GM18511 (cell line): ENCODE data around the gene SV2C.
A peak's percentile ranks its signal among the peaks of the same experiment; 100 is the strongest.

Source experiments
- ATAC-seq: cut with Tn5 transposase; IDR thresholded peaks from one replicate; pipeline ENCODE4 v1.9.1; 2021; ENCODE audit warnings: mild to moderate bottlenecking, moderate library complexity; ENCODE audit not compliant: unreplicated experiment

SV2C gene

DNA sequence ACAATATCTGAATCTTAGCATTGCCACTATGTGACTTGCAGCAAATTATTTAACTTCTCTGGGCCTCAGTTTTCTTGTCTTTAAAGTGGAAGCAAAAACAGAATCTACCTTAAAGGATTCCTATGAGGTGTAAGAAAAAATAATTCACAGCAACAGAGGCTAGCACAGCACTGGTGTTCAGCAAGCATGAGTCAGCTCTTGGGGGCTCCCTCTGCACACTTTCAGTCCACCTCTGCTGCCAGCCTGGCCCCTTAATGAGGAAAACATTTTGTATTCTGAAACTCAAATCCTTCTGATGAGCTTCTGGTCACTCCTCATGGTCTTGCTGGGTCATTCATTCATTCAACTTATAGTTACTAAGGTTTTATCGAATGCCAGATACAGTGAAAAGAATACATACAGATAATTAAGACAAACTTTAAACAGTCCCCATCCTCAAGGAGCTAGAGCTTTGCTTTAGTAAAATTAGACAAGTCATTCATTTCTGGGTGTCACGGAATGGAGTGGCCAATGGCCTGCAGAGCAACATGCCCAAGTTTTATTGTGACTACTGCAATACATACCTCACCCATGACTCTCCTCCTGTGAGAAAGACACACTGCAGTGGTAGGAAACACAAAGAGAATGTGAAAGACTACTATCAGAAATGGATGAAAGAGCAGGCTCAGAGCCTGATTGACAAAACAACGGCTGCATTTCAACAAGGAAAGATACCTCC, 293.1 kb downstream of the SV2C start:
- no peak for ATAC-seq

DNA sequence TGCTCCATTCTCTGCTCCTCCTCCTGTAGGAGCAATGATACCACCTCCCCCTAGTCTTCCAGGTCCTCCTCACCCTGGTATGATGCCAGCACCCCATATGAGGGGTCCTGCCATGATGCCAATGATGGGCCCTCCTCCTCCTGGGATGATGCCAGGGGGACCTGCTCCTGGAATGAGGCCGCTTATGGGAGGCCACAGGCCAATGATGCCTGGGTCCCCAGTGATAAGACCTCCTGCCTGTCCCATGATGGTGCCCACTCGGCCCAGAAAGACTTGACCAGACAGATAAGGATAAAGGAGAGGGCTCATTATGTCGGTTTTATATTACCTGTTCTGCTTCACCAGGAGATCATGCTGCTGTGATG, 293.7 kb downstream of the SV2C start:
- no peak for ATAC-seq

DNA sequence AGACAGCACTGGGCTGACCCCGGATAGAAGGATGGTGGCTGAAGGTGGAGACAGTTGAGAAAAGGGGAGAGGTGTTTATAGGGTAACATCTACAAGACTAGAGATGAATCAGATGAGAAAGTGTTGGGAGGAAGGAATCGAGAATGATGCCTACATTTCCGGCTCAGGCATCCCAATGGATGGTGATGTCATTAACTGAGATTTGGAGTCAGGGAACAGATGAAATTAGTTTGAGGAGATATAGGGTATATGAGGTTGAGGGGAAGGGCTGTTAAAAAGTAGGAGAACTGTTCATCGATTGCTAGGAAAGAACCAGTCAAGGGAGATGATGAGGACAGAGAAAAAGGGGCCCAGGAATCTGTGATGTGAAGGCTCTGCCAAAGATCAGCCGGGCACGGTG, 295.2 kb downstream of the SV2C start:
- ATAC-seq = no peak

DNA sequence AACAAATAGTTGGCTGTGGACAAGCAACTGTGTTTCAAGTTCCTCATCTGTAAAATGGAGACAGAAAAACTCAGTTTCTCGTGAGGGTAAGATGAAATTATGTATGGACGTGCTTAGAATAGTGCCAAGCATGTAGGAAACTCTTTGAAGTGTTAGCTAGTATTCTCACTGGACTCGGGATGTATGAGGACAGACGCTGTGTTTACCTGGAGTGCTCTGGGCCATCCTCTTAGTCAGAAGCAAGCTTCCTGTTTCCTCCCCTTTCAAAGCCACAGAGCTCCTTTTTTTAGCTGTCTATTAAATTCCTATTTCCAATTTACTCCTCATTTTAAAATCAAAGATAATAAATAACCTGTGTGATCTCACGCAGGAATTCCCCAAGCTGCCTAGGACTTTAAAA, 296.1 kb downstream of the SV2C start:
- ATAC-seq = no peak

DNA sequence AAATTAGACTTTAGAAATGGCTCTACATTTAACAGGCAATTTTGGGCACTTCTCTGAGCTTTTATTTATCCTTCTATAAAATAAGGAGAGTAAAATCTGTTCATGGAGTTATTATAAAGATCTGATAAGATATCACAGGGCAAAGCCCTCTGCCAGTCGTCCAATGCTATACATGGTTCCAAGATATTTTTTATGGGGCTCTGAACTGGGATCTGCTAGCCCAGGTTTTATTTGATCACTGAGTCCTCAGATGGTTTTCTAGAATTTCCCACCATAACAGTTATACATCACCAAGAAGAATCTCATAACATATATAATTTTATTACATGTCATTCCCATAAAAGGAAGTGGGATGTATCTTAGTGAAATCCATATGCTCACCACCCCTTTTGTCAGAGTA, 296.7 kb downstream of the SV2C start:
- no peak for ATAC-seq

DNA sequence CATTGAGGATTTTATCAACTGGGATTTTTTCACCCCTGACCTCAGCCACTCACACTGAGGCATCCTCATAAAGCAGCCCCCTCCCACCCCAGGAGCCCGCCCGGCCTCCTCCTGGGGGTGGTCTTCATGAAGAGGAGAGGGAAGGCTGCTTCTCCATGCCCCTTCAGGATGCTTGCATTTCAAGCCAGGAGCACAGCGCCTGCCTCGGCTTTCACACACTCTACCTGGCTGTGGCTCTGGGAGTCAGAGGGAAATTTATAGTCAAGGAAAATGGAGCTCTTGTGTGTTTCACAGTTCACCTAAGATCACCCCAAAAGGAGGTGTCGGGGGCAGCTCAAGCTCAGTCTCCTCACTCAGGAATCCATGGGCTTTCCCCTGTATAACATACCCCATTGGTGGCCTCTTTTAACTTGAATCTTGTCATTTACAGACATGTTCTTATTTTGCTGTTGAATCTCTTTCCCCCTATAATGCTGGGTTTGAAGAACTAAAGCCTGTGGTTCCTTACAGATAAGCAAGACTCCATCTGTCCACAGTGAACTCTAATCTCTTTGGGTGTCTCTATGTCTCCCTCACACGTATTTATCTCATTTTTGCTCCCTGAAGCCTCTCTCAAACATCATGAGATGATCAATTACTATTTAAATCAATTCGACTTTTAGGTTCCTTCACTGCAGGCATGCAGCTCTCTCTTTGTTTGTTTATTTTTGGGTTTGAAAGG, 297.3 kb downstream of the SV2C start:
- ATAC-seq = no peak

DNA sequence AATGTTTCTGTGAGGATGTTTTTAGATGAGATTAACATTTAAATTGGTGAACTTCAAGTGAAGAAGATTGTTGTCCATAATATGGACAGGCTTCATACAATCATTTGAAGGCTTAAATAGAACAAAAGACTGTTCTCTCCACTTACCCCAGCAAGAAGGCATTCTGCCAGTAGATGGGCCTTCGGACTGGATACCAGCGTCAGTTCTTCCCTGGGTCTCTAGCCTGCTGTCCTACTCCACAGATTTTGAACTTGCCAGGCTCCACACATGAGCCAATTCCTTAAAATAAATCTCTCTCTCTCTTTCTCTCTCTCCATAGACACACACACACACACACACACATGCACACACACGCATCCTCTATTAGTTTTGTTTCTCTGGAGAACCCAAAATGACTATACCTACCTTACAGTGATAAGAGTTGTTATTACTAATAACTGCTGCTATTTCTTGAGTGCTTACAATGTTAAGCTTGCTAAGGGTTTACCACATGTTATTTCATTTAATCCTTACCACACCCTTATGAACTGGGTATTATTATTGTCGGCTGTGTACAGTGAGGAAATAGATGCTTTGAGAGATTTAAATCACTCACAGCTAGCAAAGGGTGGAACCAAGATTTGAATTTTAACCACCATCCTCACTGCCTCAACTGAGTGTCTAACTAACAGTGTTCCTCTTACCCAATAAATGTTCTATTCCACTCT, 300.1 kb downstream of the SV2C start:
- ATAC-seq = no peak

DNA sequence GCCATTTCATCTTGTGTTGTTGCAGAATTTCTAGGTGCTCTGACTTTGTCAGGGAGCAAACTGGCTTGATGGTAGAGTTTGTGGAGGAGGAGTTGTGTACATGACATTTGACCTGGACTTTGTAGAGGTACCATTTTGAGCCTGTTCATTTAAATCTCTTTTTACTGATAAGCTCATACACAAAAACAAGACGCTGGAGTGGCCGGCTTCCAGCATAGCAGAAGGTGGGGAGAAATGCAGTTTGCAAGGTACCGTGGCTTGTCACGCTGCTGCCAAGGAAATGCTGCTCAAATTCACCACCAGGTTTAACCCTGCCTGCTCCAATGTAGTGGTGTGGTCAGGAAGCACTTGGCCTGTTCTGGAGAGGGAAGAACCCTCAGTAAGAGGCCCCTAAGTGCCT, 301.0 kb downstream of the SV2C start:
- ATAC-seq = no peak

DNA sequence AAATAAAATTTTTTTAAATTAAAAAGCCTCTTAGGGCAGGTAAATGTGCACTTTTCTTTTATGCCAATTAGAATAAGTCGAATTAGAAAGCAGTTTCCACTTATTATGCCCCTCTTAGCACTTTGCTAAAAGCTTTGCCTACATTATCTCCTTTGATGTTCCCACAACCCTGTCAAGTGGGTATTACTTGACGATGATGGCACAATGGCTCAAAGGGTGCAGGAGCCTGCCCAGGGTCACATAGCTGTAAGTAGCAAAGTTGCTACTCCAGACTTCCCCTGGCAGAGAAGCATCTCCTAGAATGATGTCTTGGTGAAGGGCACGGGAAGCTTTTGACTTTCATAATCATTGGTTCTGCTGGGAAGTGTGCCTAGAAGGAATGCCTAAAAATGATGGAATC, 301.5 kb downstream of the SV2C start:
- ATAC-seq = no peak

DNA sequence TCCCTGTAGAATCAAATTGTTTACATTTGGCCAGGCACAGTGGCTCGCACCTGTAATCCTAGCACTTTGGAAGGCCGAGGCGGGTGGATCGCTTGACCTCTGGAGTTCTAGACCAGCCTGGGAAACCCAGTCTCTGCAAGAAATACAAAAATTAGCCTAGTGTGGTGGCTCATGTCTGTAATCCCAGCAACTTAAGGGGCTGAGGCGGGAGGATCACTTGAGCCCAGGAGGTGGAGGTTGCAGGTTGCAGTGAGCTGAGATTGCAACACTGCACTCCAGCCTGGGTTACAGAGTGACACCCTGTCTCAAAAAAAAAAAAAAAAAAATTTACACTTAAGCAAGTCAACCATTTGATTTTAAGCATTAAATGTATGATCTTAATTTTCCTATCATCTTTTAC, 302.4 kb downstream of the SV2C start:
- ATAC-seq = no peak

DNA sequence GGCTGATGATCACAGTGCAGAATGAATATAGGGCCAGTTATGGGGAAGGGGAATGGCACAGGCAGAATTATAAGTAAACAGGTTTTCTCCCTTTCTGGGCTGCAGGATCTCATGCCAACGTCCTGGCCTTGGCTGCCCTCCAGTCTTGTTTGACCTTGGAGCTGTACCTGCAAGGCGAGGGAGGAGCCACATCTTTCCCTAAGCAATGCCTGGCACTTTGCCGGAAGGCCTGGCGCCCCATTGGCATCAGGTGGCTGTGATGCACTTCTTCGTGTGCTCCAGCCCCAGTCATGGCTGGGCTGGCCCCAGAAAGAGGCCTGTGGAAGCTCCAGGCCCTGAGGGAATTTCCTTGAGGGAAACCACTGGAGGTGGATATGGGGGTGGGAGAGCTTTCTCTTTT, 303.2 kb downstream of the SV2C start:
- no peak for ATAC-seq

DNA sequence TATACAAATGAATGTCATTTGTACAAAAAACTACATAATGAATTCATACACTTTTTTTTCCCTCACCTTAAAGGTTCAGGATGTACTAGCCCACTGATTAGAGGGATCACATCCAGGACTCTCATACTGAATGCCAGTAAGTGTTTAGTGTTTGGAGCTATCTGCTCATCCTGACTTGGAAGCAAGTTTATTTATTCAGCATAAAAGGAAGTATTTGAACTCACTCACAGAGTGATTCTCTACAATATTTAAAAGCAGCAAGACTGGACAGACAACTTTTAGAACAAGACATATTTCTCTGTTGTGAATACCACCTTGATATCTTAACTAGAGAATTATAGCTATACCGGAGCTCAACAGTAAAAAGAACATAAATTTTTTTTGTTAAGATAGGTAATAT, 305.1 kb downstream of the SV2C start:
- no peak for ATAC-seq

DNA sequence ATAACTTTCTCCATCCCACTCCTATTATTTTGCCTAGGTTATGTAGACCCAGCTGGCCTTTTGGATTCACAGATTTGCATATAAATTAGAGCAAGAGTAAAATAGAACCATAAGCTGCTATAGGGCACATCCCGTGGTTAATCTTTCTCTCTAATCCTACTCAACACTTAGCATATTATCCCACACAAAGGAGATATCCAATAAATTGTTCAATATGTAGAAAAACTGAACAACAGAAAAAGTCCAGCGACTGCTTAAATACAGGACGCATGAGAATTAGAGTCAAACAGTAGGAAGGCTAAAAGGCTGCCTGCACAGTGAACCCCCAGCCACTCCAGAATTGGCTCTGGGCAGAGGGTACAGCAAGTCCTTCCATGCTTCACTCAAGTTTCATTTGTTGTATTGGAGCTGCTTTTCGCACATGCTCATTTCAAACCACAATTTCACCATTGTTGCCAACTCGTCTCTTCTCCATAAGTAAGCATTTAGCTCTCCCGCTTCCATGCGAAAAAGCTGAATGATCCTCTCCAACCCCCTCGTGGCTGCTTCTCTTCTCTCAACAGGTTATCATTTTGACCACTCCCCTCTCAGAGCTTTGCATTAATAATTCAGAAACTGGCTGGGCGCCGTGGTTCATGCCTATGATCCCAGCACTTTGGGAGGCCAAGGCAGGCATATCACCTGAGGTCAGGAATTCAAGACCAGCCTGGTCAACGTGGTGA, 305.8 kb downstream of the SV2C start:
- ATAC-seq = no peak

DNA sequence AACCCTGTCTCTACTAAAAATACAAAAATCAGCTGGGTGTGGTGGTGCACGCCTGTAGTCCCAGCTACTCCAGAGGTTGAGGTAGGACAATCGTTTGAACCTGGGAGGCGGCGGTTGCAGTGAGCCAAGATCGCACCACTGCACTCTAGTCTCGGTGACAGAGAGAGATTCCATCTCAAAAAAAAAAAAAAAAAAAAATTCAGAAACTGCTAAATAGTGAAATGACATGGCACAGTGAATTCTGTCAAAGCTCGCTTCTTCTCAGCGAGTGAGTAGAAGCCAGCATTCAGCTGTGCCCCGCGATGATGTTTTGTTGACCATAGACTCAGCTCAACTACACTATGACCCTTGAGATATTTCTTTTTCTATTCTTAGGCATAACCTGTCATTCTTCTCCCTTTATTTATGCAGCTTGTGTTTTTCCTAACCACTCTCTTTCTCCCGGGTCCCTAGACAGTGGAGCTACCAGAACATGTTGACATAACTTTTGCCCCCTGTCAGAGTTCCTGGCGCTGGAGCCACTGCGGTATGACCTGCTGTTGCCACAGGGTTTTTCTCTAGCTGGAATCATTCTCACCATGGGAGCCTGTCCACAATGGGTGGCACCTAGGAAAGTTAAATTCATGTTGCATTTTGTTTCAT, 306.5 kb downstream of the SV2C start:
- no peak for ATAC-seq

DNA sequence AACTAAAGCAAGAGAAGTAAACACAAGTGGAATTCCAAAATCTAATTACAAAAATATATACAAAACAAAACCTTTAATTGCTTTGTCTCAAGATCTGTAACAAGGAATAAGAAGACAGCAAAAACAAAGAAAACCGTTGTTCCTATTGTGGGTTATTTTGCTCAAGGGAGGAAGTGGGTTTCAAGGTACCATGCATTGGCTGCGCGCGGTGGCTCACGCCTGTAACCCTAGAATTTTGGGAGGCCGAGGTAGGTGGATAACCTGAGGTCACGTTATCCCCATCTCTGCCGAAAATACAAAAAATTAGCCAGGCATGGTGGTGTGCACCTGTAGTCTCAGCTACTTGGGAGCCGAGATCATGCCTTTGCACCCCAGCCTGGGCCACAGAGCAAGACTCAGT, 307.8 kb downstream of the SV2C start:
- no peak for ATAC-seq

DNA sequence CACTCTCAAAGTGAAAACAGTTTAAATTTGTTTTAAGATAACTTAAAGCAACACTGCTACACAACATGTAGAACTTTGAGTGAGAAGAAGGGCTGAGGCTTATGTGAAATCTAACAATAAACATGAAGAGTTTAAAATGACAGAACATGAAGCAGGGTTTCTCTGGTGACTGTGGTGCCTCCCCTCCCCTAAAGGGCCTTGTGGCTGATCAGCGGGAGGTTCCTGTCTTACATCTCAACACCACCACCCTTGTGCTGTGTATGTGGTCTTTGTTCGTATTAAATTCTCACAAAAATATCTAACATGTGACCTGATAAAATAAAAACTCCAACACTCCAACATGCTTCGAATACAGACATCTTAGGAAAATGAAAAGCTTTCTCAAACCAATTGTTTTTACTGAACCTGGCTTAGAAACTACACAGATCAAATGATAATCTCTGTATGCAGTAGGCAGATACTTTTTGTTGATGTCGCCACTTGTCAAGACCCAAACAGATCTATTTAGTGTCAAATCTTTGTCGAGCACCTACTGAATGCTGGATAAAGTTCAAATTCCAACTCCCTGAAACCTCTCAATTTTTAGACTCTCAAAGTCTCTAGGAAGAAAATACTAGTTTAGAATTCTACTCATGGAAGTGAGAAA, 310.0 kb downstream of the SV2C start:
- ATAC-seq = no peak

DNA sequence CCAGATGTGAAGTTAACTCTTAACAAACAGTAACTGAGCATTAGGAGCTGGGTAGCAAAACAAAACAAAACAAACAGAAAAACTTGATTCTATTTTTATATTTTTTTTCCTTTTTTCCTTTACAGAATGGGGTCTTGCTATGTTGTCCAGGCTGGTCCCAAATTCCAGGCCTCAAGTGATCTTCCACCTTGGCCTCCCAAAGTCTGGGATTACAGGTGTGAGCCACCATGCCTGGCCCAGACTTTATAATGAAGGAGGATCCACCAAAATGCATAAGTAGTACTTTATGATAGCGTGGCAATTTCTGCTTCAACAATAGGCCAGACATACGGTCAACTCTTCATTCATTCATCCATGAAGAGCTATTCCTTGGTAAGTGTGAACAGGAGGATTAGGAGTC, 314.0 kb downstream of the SV2C start:
- ATAC-seq = no peak

DNA sequence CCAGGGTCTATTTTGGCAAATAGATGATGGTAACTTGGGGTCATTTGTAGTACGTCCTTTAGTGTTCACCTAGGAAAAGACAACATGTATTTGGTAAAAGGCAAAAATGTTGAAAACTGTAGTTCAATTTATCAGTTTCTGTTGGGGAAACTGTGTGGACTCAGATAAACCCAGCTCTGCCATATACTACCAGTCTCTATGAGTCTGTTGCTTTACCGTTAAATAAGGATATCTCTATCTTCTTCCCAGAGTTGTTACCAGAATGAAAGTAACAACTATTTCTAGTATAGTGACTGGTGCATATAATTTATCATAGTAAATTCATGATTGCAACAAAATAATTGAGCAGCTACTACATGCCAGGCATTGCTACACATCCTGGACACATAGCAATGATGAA, 316.1 kb downstream of the SV2C start:
- ATAC-seq = no peak

DNA sequence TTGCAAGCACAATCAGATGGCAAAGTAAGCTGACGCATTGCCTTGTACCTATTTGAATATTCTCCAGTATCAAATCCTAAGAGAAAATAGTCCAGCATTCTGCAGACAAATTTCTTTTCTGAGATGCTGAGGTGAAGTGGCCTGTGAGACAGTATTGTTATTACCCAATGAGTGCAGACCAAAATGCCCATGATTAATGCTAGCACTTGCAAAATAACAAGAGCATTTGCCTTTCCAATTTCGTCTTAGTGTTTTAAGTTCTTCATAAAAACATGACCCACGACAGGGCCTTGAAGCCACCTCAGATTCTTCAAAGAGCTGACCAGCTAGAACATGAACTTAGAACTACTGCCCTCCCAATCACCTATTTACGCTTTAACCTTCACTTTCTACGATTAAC, 317.3 kb downstream of the SV2C start:
- ATAC-seq = no peak

DNA sequence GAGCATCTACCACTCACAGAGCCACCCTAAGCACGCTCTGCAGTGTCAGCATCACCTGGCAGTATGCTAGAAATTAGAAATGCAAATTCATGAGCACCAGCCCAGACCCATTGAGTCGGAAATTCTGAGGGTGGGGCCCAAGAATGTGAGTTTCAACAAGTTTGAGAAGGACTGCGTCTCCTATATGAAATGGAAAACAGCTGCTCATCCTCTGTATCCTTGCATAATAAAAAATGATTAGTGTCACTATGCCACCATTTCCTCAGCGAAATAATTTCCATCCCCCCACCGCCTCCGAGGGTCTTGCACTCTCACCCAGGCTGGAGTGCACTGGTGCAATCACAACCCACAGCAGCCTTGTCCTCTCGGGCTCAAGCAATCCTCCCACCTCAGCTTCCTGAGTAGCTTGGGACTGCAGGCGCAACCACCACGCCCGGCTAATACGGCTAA, 318.6 kb downstream of the SV2C start:
- ATAC-seq = peak; percentile 16
